Adrenal gland (tissue), 12 donors: Measurements from ENCODE around the gene SGMS1. TPM values are rescaled to one million over a fixed set of nuclear protein-coding genes. Genes with fewer than 3 reads are reported as not detected.
A peak's percentile ranks its signal among the peaks of the same experiment; 100 is the strongest.

ENCODE experiments used
- DNase-seq, 7 donors: peaks; one replicate each; pipeline ENCODE4 v3.0.0-alpha.2; 2019 to 2020
- H3K27ac ChIP-seq, 5 donors: fragments of 200-600 bp; sonication (generic) in 4 of 5; 1 replicate in 3 of 5; 2 replicates in 2 of 5; pipeline versions ENCODE4 v1.5.1 to v1.8.0; 2016 to 2020; ENCODE audit warnings: mild to moderate bottlenecking in 1 of 5
- H3K27me3 ChIP-seq: fragments of 200-600 bp; 2 replicates; pipeline ENCODE4 v1.8.0; 2021
- H3K36me3 ChIP-seq, 2 donors: fragments of 200-600 bp; replicated peaks in 1 of 2; 1 replicate in 1 of 2; 2 replicates in 1 of 2; pipeline versions ENCODE4 v1.5.1 to v1.8.0; 2018 to 2022
- H3K4me1 ChIP-seq, 2 donors: fragments of 200-600 bp; replicated peaks in 1 of 2; 1 replicate in 1 of 2; 2 replicates in 1 of 2; pipeline versions ENCODE4 v1.5.1 to v1.8.0; 2018 to 2021
- H3K4me3 ChIP-seq, 4 donors: fragments of 200-600 bp; sonication (generic) in 3 of 4; one replicate each; pipeline ENCODE4 v1.5.1; 2016 to 2018
- H3K9me3 ChIP-seq, 3 donors: fragments of 200-600 bp; sonication (generic) in 1 of 3; replicated peaks in 1 of 3; 1 replicate in 2 of 3; 2 replicates in 1 of 3; pipeline versions ENCODE4 v1.5.1 to v1.8.0; 2016 to 2021
- CTCF ChIP-seq, 6 experiments: fragments of 450-650 bp in 4 of 6; fragments of 200-600 bp in 2 of 6; sonication (generic) in 1 of 6; IDR thresholded peaks; 1 replicate in 5 of 6; 2 replicates in 1 of 6; pipeline versions ENCODE4 v1.5.1 to v1.8.0; 2016 to 2021; ENCODE audit warnings: antibody characterized with exemption in 6 of 6, mild to moderate bottlenecking in 2 of 6, moderate library complexity in 1 of 6
- POLR2A ChIP-seq, 2 donors: fragments of 450-650 bp; IDR thresholded peaks; one replicate each; pipeline ENCODE4 v1.6.1; 2017; ENCODE audit warnings: antibody characterized with exemption in 2 of 2, mild to moderate bottlenecking in 2 of 2, moderate library complexity in 1 of 2
- WGBS, 4 donors: extraction: QIAGEN DNeasy Blood & Tissue Kit in 2 of 4; methylation state at CpG; one replicate each; pipeline versions ENCODE4 v1.1.5 to v1.1.7; 2013 to 2017; 5-methylcytosine and 5-hydroxymethylcytosine counted together
- intact Hi-C, 2 donors: fragments of 100-400 bp; cut with DNase I; formaldehyde crosslinking; loops; one replicate each; pipeline versions ENCODE4 v1.14.1 to v1.15.0; 2022 to 2023
- polyA plus RNA-seq, 3 donors: library from polyadenylated mRNA; stranded (reverse); fragments of 200-250 nt in 2 of 3; fragments of 350-450 nt in 1 of 3; fragmentation: Illumina TruSeq in 1 of 3; extraction: RNeasy Lipid Tissue Mini Kit (QIAGEN cat#74804) in 1 of 3; gene quantifications; one replicate each; pipeline ENCODE4 v1.2.3, GENCODE V29; 2013 to 2014
- total RNA-seq, 9 donors: library from RNA; depleted of rRNA in 4 of 9; stranded (reverse); fragments of >200 nt in 4 of 9; fragments of 120-200 nt in 1 of 9; fragmentation: NEBNext Ultra II Directional in 1 of 9; extraction: Animal tissue kit (Norgen Biotek cat#: 25700) in 1 of 9; gene quantifications; one replicate each; pipeline versions ENCODE4 v1.1.0 to v1.2.4, GENCODE V29; 2013 to 2023
- donor health status: healthy with polysubstance abuse.
- donor health status: Bipolar disorder and iron deficiency.
- donor health status: DM: yes; HTN: yes; CAD: no.
- donor health status: DM: no; HTN: no; CAD: no.
- donor health status: DM: no; HTN: no; CAD: no.
- donor health status: DM: yes; HTN: yes; CAD: no.

The SGMS1 gene
- total and polyA plus RNA-seq, 12 donors = 9.1 to 152 (median 62.2) TPM

GRCh38 chr10:50388181-50388580, 235.6 kb downstream of the SGMS1 start:
- H3K4me1 ChIP-seq = peaks cover 0 to 40% of the 10 kb centered on the region in 2 donors
- H3K4me3 ChIP-seq = no peak overlapping the region
- TF ChIP-seq CTCF (IDR thresholded peaks at IDR 0.05) (no peak), POLR2A (IDR thresholded peaks at IDR 0.05) (no peak)
- DNase-seq = no peak
- intact Hi-C loops = no loop called here
- H3K36me3 ChIP-seq = no peaks in the 10 kb centered on the region
- H3K27ac ChIP-seq = no peak overlapping the region
- H3K27me3 ChIP-seq = no peaks in the 10 kb centered on the region
- H3K9me3 ChIP-seq = no peaks in the 10 kb centered on the region
- WGBS, 4 donors = 92 to 99% (median 94%) methylated on average over 2 of the region's 2 CpGs

- H3K4me3 ChIP-seq = no peak overlapping the region
- intact Hi-C loops = no loop called here
- no peaks in the 10 kb centered on the region for H3K9me3 ChIP-seq
- TF ChIP-seq POLR2A (IDR thresholded peaks at IDR 0.05) = no peak
- no peaks in the 10 kb centered on the region for H3K27me3 ChIP-seq
- WGBS, 4 donors = 66 to 77% (median 74%) methylated on average over 2 of the region's 2 CpGs
- DNase-seq = no peak
- no peak overlapping the region for H3K27ac ChIP-seq
- H3K36me3 ChIP-seq = no peaks in the 10 kb centered on the region
- H3K4me1 ChIP-seq = peaks cover 0 to 40% of the 10 kb centered on the region in 2 donors
Observed at GRCh38 chr10:50387732-50388073, 236.1 kb downstream of the SGMS1 start.

GRCh38 chr10:50387007-50387731, 236.6 kb downstream of the SGMS1 start:
- Histone ChIP-seq H3K9me3 (no peaks in the 10 kb centered on the region), H3K4me3 (no peak overlapping the region), H3K27me3 (no peaks in the 10 kb centered on the region), H3K4me1 (peaks cover under 1 to 40% of the 10 kb centered on the region in 2 donors), H3K27ac (no peak overlapping the region), H3K36me3 (no peaks in the 10 kb centered on the region)
- no peak for DNase-seq
- TF ChIP-seq POLR2A (IDR thresholded peaks at IDR 0.05) (no peak), CTCF (IDR thresholded peaks at IDR 0.05) (no peak)
- intact Hi-C loops = no loop called here
- WGBS, 4 donors = 87 to 93% (median 92%) methylated on average over 7 of the region's 7 CpGs

GRCh38 chr10:50385624-50386023, 238.1 kb downstream of the SGMS1 start:
- no peaks in the 10 kb centered on the region for H3K27me3 ChIP-seq
- intact Hi-C loops = no loop called here
- 65 to 76% (median 69%) methylated on average over 2 of the region's 2 CpGs for WGBS, 4 donors
- H3K4me1 ChIP-seq = peaks cover 7 to 50% of the 10 kb centered on the region in 2 donors
- no peak overlapping the region for H3K4me3 ChIP-seq
- H3K27ac ChIP-seq = no peak overlapping the region
- TF ChIP-seq CTCF (IDR thresholded peaks at IDR 0.05) = no peak
- TF ChIP-seq POLR2A (IDR thresholded peaks at IDR 0.05) = no peak
- DNase-seq = peak in 4 of 7 donors; percentile 19 to 62 (median 26)
- no peaks in the 10 kb centered on the region for H3K9me3 ChIP-seq
- no peaks in the 10 kb centered on the region for H3K36me3 ChIP-seq

GRCh38 chr10:50384898-50385297, 238.9 kb downstream of the SGMS1 start:
- Histone ChIP-seq H3K4me1 (peaks cover 11 to 53% of the 10 kb centered on the region in 2 donors), H3K27ac (no peak overlapping the region), H3K9me3 (no peaks in the 10 kb centered on the region), H3K4me3 (no peak overlapping the region), H3K36me3 (no peaks in the 10 kb centered on the region), H3K27me3 (no peaks in the 10 kb centered on the region)
- WGBS, 4 donors = 62 to 71% (median 66%) methylated on average over 2 of the region's 2 CpGs
- TF ChIP-seq POLR2A (IDR thresholded peaks at IDR 0.05) = no peak
- no peak for TF ChIP-seq CTCF (IDR thresholded peaks at IDR 0.05)
- intact Hi-C loops = no loop called here
- no peak for DNase-seq
